Sigmoid colon (tissue), 4 donors: Measurements from ENCODE around the gene PRPF31.

Experiments
- EP300 ChIP-seq, 4 donors: sonication (generic); formaldehyde crosslinking; IDR thresholded peaks; one replicate each; pipeline ENCODE4 v1.6.1; 2017; ENCODE audit warnings: antibody characterized with exemption in 4 of 4
- POLR2AphosphoS5 ChIP-seq, 4 donors: sonication (generic); formaldehyde crosslinking; IDR thresholded peaks; one replicate each; pipeline ENCODE4 v1.6.1; 2017; ENCODE audit warnings: antibody characterized with exemption in 4 of 4

DNA sequence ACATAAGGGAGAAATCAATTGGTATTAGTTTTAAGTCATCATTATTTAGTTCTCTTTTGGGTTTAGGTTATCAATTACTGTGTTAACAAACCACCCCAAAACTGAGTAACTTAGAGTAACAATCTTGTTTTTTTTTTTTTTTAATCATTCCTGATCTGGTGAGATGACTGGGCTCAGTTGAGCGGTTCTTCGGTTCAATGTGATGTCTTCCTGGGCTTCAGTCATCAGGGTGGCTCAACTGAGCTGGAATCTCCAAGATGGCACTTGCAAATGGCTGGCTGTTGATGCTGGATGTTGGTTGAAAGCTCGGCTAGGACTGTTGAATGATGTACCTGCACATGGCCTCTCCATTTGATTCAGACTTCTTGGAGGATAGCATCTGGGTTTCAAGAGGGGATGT lies 31.1 kb upstream of the PRPF31 start:
- TF ChIP-seq EP300 (IDR thresholded peaks at IDR 0.05) = no peak
- no peak for TF ChIP-seq POLR2AphosphoS5 (IDR thresholded peaks at IDR 0.05)
